GM19099 (cell line): ENCODE data around the gene KLLN.
A peak's percentile ranks its signal among the peaks of the same experiment; 100 is the strongest.

ENCODE experiments used
- POLR2A ChIP-seq: IDR thresholded peaks from 3 replicates; pipeline ENCODE4 v1.6.1; 2011; ENCODE audit warnings: low read depth; ENCODE audit not compliant: insufficient read length; ENCODE audit errors: extremely low read depth

Gene KLLN, protein sequence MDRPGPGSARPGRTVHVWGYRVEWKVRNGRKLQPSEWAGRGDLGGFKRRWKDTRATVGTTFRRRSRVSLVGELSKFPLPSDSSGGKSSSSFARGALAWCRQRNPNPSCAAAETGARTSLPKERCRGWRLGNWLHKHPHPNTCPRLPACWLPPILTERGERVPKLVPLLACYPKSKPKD

DNA sequence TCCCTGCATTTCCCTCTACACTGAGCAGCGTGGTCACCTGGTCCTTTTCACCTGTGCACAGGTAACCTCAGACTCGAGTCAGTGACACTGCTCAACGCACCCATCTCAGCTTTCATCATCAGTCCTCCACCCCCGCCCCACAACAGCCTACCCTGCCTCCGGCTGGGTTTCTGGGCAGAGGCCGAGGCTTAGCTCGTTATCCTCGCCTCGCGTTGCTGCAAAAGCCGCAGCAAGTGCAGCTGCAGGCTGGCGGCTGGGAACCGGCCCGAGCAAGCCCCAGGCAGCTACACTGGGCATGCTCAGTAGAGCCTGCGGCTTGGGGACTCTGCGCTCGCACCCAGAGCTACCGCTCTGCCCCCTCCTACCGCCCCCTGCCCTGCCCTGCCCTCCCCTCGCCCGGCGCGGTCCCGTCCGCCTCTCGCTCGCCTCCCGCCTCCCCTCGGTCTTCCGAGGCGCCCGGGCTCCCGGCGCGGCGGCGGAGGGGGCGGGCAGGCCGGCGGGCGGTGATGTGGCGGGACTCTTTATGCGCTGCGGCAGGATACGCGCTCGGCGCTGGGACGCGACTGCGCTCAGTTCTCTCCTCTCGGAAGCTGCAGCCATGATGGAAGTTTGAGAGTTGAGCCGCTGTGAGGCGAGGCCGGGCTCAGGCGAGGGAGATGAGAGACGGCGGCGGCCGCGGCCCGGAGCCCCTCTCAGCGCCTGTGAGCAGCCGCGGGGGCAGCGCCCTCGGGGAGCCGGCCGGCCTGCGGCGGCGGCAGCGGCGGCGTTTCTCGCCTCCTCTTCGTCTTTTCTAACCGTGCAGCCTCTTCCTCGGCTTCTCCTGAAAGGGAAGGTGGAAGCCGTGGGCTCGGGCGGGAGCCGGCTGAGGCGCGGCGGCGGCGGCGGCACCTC lies at the start of gene KLLN, which contains the start of gene PTEN:
TSS of gene KLLN (minus strand) at position 481 of the 891 bp plus-strand sequence. CDS start 1,046 bp downstream, outside the sequence.
TSS of gene PTEN (plus strand) at position 573 of the 891 bp plus-strand sequence. CDS start 845 bp downstream, outside the sequence.
- peak; percentile 91 for TF ChIP-seq POLR2A

DNA sequence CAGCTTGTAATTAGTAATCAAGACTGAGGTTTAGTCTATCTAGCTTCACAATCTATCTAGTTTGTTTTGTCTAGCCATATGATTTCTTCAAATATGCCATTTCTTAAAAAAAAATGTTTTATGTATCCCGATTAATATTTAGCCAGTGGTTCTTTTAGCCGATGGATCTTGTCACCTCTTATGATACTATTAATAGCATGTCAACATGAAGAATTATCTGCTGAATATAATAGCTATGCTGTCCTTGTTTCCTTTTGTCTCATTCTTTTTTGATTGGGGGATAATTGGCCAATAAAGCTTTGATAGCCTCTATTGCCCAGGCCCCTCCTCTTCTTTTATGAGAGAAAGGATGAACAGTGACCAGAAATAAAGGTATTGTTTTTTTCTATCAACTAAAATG lies 32.9 kb upstream of the KLLN start:
- no peak for TF ChIP-seq POLR2A

DNA sequence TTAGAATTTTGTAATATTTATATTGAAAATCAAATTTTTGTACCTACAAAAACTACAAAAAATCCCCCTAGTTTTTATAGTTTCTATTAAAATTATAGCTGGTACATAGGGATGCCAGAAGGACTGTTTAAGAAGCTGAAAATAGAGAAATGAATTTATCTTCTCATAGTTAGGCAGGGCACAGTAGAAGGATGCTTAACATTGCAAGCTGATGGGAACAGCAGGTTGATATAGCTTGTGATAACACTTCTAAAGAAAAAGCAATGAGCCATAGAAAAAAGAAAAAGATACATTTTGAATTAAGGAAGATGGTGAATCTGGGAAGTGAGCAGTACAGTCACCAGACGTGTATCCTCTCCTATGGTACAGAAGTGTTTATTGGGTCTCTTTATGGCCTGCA lies 32.1 kb upstream of the KLLN start:
- TF ChIP-seq POLR2A: no peak

DNA sequence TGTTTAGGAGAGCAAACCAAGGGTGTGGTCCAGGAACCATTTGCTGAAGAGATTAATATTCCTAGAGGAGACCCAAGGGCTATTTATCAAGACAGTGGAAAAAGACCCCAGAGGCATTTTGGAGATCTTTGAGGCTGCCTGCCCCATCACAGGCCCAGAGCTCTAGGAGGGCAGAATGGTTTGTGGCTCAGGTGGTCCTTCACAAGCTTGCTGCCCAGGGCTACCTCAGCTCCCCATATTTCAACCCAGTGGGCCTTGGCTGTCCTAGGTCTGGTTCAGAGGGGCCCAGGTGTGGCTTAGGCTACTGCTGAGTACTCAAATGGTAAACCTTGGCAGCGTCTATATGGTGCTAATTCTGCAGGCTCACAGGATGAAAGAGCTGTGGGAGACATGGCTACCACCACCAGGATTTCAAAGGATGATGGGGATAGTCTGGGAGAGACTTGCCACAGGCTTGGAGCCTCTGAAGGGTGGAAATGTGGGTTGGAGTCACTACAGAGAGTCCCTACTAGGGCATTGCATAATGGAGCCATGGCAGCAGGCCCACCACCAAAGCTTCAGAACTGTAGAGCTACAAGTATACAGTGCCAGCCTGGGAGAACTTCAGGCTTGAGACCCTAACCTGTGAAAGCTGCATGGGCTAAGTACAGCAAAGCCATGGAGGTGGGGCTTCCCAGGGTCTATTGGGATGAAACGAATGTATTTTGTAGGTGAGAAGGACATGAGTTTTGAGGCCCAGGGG lies 24.4 kb upstream of the KLLN start:
- no peak for TF ChIP-seq POLR2A

DNA sequence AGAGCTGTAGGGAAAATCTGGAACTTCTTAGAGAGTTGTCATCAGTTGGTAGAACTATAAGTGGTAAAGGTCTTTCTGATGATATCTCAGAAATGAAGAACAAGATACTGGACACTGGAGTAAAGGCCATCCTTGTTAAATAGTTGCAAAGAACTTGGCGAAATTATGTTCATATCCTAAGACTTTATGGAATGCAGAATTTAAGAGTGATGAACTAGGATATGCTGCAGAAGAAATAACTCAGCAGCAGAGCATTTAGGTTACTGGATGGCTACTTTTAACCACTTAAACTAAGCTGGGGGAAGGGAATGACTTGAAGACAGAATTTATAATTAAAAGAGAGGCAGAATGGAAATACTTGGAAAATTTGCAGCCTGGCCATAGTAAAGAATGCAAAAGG lies 23.8 kb upstream of the KLLN start:
- no peak for TF ChIP-seq POLR2A

DNA sequence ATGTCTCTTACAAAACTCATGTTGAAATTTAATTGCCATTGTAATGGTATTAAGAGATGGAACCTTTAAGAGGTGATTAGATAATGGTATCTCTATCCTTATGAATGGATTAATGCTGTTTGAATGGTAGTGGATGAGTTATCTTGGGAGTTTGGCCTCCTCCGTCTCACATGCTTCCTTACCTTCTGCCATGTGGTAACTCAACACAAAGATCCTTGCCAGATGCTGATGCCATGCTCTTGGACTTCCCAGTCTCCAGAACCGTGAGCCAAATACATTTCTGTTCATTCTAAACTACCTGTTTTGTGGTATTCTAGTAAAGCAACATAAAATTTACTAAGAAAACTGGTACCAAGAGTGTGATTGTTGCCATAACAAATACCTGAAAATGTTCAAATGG lies 23.3 kb upstream of the KLLN start:
- TF ChIP-seq POLR2A: no peak

DNA sequence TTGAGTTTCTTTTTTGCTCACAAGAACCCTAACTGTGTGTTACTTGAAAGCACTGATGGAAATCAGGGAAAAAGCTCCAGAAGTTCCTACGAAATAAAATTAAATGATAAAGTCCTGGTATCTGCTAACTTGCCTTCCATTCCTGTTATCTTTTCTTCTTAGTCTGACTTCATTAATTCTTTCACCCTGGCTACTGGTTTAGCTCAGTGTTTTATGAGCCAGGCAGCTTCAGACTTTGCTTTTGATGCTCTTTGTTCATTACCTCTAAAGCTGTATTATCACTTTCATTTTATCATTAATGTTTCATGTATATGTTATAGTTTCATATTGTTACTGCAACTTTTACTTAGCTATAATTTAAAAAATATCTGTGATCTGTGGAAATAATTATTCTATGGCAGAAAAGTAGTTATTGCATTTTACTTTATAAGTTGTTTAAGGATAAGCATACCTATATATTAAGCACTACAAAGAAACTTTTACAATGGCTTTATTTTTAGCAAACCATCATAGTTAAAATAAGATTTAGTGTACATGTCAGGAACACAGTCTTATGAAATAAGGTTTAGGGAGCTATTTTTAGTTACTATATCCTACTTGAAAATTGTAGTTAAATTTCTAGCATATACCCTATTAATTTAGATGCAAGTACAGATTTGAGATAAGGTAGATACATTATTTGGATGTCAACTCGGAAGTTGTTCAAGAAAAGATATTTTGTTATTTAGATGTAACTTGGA lies 19.4 kb upstream of the KLLN start:
- TF ChIP-seq POLR2A: no peak

DNA sequence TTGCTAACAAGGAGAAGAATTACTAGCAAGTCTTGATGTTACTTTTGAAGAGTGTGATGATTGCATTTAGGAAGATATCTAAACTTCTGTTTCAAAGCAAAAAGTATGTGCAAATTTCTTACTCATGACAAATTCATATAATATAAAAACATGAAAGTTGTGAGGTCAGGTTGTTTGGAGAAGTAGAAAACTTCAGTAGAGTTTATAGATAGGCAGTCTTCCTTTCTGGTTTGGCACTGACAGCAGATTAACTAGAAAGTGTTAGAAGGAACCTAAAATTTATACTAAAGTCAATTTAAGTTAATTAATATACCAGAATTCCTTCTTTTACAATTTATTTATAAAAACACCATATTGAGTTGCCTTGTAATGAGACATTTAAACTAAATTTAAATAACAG lies 17.0 kb upstream of the KLLN start:
- TF ChIP-seq POLR2A: no peak

DNA sequence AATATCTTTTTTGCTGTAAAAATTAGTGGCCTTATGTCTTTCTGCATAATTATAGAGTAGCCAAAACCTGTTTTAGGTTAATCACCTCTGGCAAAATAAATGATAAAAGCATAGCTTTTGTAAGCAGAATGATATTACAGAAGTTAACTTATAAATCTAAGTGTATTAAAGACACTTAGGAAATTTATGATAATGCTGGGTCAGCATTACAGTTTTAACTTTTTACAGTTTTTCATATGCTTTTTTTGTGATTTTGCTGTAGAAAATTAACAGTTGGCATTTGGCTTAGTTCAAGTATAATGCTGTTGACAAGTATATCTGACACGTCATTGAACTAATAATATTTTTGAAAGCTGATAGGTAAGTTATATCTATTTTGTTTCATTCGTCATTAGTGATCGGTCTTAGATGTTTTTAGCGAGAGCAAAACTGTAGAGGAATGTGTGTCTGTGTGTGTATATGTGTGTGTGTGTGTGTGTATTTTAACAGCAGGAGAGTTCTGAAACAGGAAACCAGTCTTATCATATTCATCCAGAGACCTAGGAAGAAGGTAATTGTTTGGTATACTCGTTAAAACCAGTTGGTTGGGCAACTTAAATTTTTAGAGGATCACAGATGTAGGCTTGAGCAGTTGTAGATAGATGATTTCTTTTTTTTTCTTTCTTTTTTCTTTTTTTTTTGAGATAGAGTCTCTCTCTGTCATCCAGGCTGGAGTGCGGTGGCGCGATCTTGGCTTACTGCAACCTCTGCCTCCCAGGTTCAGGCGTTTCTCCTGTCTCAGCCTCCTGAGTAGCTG lies 15.5 kb upstream of the KLLN start:
- TF ChIP-seq POLR2A: no peak

DNA sequence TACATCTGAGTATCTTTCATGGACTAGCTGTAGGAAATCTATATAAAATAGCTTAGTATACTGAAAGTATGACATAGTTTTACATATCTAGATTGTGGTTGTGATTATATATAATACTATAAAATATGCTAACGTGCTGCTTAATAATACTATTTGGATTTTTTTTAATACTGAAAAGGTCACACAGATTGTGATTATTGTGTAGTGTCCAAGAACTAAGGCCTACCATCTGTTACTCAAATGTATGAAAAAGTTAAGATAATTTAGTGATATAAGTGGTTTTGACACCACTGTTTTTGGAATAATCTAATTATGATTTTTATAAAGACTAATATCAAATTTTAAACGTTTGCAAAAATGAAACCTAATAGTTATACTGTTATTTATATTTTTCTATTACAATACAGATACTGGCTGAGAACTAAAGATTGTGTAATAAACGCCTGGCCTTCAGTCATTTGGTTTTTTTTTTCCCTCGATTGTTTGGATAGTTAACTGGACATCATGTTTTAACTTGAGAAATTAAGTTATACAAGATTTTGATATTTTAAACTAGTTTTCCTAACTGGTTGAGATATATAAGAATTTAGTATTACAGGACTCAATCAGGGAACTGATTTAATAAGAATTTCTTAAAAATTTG lies 12.7 kb upstream of the KLLN start:
- no peak for TF ChIP-seq POLR2A

DNA sequence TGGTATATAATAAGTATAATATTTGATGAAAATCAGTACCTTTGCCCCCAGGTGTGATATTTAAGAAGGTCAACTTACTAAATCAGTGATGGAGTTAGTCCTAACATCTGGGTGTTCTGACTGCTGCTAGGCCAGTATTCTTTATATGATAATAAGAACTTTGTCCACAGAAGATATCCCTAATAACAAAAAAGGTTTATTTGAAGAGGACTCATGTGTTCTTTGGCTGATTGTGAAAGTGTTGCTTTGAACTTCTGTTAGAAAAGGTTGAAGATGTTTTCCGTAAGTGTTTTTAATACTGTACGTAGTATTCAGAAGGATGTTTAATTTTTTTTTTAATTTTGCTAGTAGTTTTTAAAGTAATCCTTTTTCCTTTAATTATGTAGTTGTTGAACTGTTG lies 10.3 kb upstream of the KLLN start:
- no peak for TF ChIP-seq POLR2A

DNA sequence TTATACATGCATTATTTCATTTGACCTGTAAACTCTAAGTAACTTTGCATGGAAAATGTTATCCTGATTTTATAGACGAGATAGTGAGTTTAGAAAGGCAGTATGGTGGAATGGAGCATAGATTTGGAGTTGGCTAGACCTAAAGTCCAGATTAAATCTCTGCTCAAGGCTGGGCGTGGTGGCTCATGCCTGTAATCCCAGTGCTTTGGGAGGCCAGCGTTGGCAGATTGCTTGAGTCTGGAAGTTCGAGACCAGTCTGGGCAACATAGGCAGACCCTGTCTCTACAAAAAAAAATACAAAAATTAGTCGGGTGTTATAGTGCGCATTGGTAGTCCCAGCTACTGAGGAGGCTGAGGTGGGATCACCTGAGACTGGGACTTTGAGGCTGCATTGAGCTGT lies 9.5 kb upstream of the KLLN start:
- no peak for TF ChIP-seq POLR2A

DNA sequence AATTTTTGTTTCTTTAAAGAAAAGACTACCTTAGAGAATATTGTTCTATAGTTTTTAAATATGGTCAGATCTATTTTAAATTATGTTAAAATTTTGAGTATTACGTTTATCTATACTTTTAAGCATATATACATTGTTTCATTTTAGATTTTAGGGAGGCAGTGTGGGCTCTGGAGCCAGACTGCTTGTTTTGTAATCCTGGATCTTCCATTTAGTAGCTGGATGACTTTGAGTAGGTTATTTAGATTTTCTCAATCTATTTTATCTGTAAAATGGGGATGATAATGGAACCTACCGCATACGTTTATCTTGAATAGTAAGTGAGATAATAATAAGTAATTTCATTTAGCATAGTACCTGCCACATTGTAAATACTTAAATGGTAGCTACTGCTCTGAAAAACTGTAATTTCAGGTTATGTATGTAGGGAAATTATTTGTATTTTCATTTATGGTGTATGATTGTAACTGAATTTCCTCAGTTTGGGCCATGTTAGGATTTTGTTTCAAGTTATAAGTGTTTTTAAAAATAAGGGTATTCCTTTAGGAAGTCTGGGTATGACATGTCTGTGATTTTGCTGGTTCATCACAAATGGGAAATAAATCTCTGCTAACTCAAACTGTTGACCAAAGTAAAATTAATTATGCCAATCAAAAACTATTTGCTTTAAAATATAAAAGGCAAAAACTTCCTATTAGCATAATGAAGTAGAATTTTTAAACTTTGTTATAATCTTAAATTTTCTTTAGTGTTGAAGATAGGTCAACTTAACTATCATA lies 6.6 kb upstream of the KLLN start:
- no peak for TF ChIP-seq POLR2A
